GM19193 (cell line): Measurements from ENCODE around the gene ZDHHC1.

ENCODE experiments used
- POLR2A ChIP-seq: IDR thresholded peaks from 4 replicates; pipeline ENCODE4 v1.6.1; 2011; ENCODE audit not compliant: insufficient read depth, insufficient read length; ENCODE audit errors: extremely low read depth

Gene ZDHHC1

GRCh38 chr16:67406111-67406971 is 9.9 kb downstream of the ZDHHC1 start:
- no peak for TF ChIP-seq POLR2A

- TF ChIP-seq POLR2A: no peak
These were observed 10.9 kb downstream of the ZDHHC1 start for GRCh38 chr16:67405336-67405735.

- TF ChIP-seq POLR2A: no peak
These were observed 11.5 kb downstream of the ZDHHC1 start for GRCh38 chr16:67404740-67405226.

- TF ChIP-seq POLR2A: no peak
These were observed 12.2 kb downstream of the ZDHHC1 start for GRCh38 chr16:67403976-67404555.

GRCh38 chr16:67400901-67401300 is 15.4 kb downstream of the ZDHHC1 start:
- no peak for TF ChIP-seq POLR2A

- TF ChIP-seq POLR2A: no peak
These were observed 16.2 kb downstream of the ZDHHC1 start for GRCh38 chr16:67399749-67400704.

- no peak for TF ChIP-seq POLR2A
These were observed 17.0 kb downstream of the ZDHHC1 start for GRCh38 chr16:67399218-67399733.

GRCh38 chr16:67398546-67399217 is 17.6 kb downstream of the ZDHHC1 start:
- no peak for TF ChIP-seq POLR2A

GRCh38 chr16:67397812-67398545 is 18.3 kb downstream of the ZDHHC1 start:
- TF ChIP-seq POLR2A: no peak

GRCh38 chr16:67397036-67397801 is 19.1 kb downstream of the ZDHHC1 start:
- no peak for TF ChIP-seq POLR2A

- TF ChIP-seq POLR2A: no peak
These were observed 19.9 kb downstream of the ZDHHC1 start for GRCh38 chr16:67396159-67397035.
